Measurements from ENCODE around the gene HMCN1. TPM values are rescaled to one million over a fixed set of nuclear protein-coding genes. Genes with fewer than 3 reads are reported as not detected.

The HMCN1 gene
- total RNA-seq, 1 experiment from 2014 or later: 1.2 TPM

GRCh38 chr1:185798505-185798904, 64.3 kb downstream of the HMCN1 start:
- no peak for DNase-seq (ENCODE audit: extremely low read depth, low read depth)

GRCh38 chr1:185803241-185803640, 69.0 kb downstream of the HMCN1 start:
- DNase-seq (ENCODE audit: extremely low read depth, low read depth): no peak

GRCh38 chr1:185804206-185804605, 70.0 kb downstream of the HMCN1 start:
- DNase-seq (ENCODE audit: extremely low read depth, low read depth): no peak

- no peak for DNase-seq (ENCODE audit: extremely low read depth, low read depth)
Measured at GRCh38 chr1:185804608-185805007, 70.4 kb downstream of the HMCN1 start.

- no peak for DNase-seq (ENCODE audit: extremely low read depth, low read depth)
Measured at GRCh38 chr1:185807275-185807674, 73.1 kb downstream of the HMCN1 start.

- no peak for DNase-seq (ENCODE audit: extremely low read depth, low read depth)
Measured at GRCh38 chr1:185808631-185809030, 74.4 kb downstream of the HMCN1 start.

GRCh38 chr1:185811073-185811709, 77.0 kb downstream of the HMCN1 start:
- no peak for DNase-seq (ENCODE audit: extremely low read depth, low read depth)

- DNase-seq (ENCODE audit: extremely low read depth, low read depth): no peak
Measured at GRCh38 chr1:185812934-185813333, 78.7 kb downstream of the HMCN1 start.

GRCh38 chr1:185813401-185813979, 79.3 kb downstream of the HMCN1 start:
- peak; percentile 72 for DNase-seq (ENCODE audit: extremely low read depth, low read depth)

GRCh38 chr1:185816460-185816859, 82.3 kb downstream of the HMCN1 start:
- no peak for DNase-seq (ENCODE audit: extremely low read depth, low read depth)

- DNase-seq (ENCODE audit: extremely low read depth, low read depth): no peak
Measured at GRCh38 chr1:185819798-185820197, 85.6 kb downstream of the HMCN1 start.

GRCh38 chr1:185821612-185822385, 87.6 kb downstream of the HMCN1 start:
- peak; percentile 19 for DNase-seq (ENCODE audit: extremely low read depth, low read depth)

GRCh38 chr1:185823467-185823866, 89.3 kb downstream of the HMCN1 start:
- no peak for DNase-seq (ENCODE audit: extremely low read depth, low read depth)

- DNase-seq (ENCODE audit: extremely low read depth, low read depth): no peak
Measured at GRCh38 chr1:185824106-185824505, 89.9 kb downstream of the HMCN1 start.

GRCh38 chr1:185825556-185825955, 91.4 kb downstream of the HMCN1 start:
- DNase-seq (ENCODE audit: extremely low read depth, low read depth): no peak

GRCh38 chr1:185834371-185834905, 100.2 kb downstream of the HMCN1 start:
- no peak for DNase-seq (ENCODE audit: extremely low read depth, low read depth)

GRCh38 chr1:185835191-185835590, 101.0 kb downstream of the HMCN1 start:
- DNase-seq (ENCODE audit: extremely low read depth, low read depth): no peak

- DNase-seq (ENCODE audit: extremely low read depth, low read depth): no peak
Measured at GRCh38 chr1:185837711-185838110, 103.5 kb downstream of the HMCN1 start.

GRCh38 chr1:185838111-185838510, 103.9 kb downstream of the HMCN1 start:
- no peak for DNase-seq (ENCODE audit: extremely low read depth, low read depth)

GRCh38 chr1:185840880-185841279, 106.7 kb downstream of the HMCN1 start:
- no peak for DNase-seq (ENCODE audit: extremely low read depth, low read depth)

- DNase-seq (ENCODE audit: extremely low read depth, low read depth): no peak
Measured at GRCh38 chr1:185843297-185843869, 109.2 kb downstream of the HMCN1 start.
